ENCODE measurements around the gene ATP9B.
A peak's percentile ranks its signal among the peaks of the same experiment; 100 is the strongest.

Gene ATP9B

GRCh38 chr18:79379931-79380815 is 311.0 kb downstream of the ATP9B start:
- TF ChIP-seq CTCF (conservative IDR thresholded peaks at IDR 0.05; ENCODE audit: low read depth), result no peak
- no peak for DNase-seq (ENCODE audit: low spot score)
- CTCF ChIA-PET, result interaction anchor here (0.8 to 1.6 kb wide), 7 partner anchors 9 to 262 kb away, joined by 3 to 6 read pairs (median 3); no protein-coding TSS in a partner anchor
- POLR2A ChIA-PET (ENCODE audit: low non-redundant PET), result no interaction called here
- no peak overlapping the region for H3K27ac ChIP-seq

- ChIA-PET CTCF (interaction anchor here (0.5 to 1.6 kb wide), 7 partner anchors 10 to 396 kb away, joined by 3 to 6 read pairs (median 4); no protein-coding TSS in a partner anchor), POLR2A (ENCODE audit: low non-redundant PET) (no interaction called here)
- TF ChIP-seq CTCF (conservative IDR thresholded peaks at IDR 0.05; ENCODE audit: low read depth), result peak; percentile 93
- peak; percentile 59 for DNase-seq (ENCODE audit: low spot score)
- no peak overlapping the region for H3K27ac ChIP-seq
Observed at GRCh38 chr18:79380816-79381806, 311.9 kb downstream of the ATP9B start.

GRCh38 chr18:79381811-79382311 is 312.7 kb downstream of the ATP9B start:
- POLR2A ChIA-PET (ENCODE audit: low non-redundant PET), result no interaction called here
- DNase-seq (ENCODE audit: low spot score), result no peak
- no peak for TF ChIP-seq CTCF (conservative IDR thresholded peaks at IDR 0.05; ENCODE audit: low read depth)
- CTCF ChIA-PET, result interaction anchor here (1.6 kb wide), 1 partner anchor 260 kb away, joined by 6 read pairs; no protein-coding TSS in a partner anchor
- no peak overlapping the region for H3K27ac ChIP-seq

- ChIA-PET CTCF (no interaction called here), POLR2A (ENCODE audit: low non-redundant PET) (no interaction called here)
- DNase-seq (ENCODE audit: low spot score), result no peak
- no peak overlapping the region for H3K27ac ChIP-seq
- no peak for TF ChIP-seq CTCF (conservative IDR thresholded peaks at IDR 0.05; ENCODE audit: low read depth)
Observed at GRCh38 chr18:79382681-79383387, 313.6 kb downstream of the ATP9B start.

- POLR2A ChIA-PET (ENCODE audit: low non-redundant PET), result no interaction called here
- no peak overlapping the region for H3K27ac ChIP-seq
- CTCF ChIA-PET, result no interaction called here
- TF ChIP-seq CTCF (conservative IDR thresholded peaks at IDR 0.05; ENCODE audit: low read depth), result no peak
- no peak for DNase-seq (ENCODE audit: low spot score)
Observed at GRCh38 chr18:79383388-79384056, 314.3 kb downstream of the ATP9B start.

All from RWPE1 (cell line).